AG08395 (cell line): Measurements from ENCODE around the gene CCBE1.
"Not testable (repeated sequence)": the region's sequence is repeated elsewhere in the genome, so short reads cannot be mapped to it uniquely, and the experiment has no call there.

ENCODE experiments used
- DNase-seq: peaks from one replicate; pipeline ENCODE4 v3.0.0; 2012; ENCODE audit warnings: mixed read lengths, low spot score

CCBE1 gene

GRCh38 chr18:59715445-59715844, 18.2 kb upstream of the CCBE1 start:
- DNase-seq = no peak

GRCh38 chr18:59714096-59714495, 16.9 kb upstream of the CCBE1 start:
- DNase-seq = not testable (repeated sequence)

- no peak for DNase-seq
These were observed 15.1 kb upstream of the CCBE1 start for GRCh38 chr18:59712311-59712710.

DNA sequence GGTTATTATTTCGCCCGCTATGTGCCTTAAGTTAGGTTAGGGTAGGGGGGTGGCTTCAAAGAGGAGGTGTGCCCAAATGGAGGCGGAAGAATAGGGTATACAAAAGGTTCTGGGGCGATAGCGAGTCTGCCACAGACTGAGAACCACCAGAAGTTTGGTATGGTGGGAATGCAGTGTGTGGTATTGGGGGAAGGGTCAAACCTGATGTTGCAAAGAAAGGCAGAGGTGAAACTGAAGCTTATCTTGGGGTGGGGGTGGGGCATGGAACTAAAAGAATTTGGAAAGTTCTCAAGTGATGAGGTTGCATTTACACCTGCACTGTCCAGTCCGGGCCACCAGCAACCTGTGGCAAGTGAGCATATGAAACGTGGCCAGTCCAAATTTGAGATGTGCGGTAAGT, 11.8 kb upstream of the CCBE1 start:
- DNase-seq = no peak

GRCh38 chr18:59707306-59707705, 10.1 kb upstream of the CCBE1 start:
- DNase-seq = no peak

DNA sequence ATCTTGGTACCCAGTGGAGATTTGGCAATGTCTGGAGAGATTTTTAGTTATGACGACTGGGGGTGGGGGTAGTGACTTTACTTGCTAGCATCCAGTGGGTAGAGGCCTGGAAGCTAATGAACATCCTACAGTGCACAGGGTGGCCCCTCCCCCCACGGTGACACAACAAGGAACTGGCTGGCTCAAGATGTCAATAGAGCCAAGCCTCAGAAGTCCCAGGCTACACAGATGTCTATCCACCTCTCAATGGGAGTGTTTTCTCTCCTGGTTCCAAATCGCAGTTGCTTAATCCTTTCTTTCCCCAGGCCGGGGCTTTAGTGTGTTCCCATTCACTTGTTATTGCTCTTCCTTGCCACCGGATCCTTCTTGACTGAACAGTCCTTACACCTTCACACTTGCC, 9.3 kb upstream of the CCBE1 start:
- DNase-seq = no peak

DNA sequence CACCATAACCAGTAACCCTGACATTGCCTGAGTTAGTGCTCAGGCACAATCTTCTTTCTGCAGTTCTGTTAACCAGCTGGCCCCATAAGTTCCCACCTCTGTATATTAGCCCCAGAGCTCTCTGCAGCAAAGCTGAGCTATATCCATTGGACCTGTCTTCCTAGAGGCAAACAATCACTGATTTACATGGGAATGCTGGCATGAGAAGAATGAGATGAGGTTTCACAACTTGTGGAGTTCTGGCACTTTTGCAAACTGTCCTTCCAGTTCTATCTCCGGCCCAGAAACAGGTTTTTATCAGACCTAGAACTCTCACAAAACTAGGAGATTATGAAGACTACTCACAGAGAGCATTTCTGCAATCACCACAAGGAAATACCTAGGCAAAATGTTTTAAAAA, 7.9 kb upstream of the CCBE1 start:
- peak; percentile 28 for DNase-seq

DNA sequence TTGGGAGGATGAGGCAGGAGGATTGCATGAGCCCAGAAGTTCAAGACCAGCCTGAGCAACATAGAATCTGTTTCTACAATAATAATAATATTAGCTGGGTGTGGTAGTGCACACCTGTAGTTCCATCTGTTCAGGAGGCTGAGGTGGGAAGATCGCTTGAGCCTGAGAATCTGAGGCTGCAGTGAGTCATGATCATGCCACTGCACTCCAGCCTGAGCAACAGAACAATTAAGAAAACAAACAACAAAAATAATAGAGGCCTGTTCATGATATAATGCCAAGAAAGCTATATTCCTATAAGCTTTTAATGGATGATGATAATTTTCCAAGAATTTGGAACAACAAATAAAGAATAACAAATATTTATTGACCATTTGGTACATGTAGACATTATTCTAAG, 6.9 kb upstream of the CCBE1 start:
- no peak for DNase-seq

- DNase-seq = no peak
These were observed 4.0 kb upstream of the CCBE1 start for GRCh38 chr18:59701272-59701671.

GRCh38 chr18:59700535-59700967, 3.3 kb upstream of the CCBE1 start:
- DNase-seq = no peak

DNA sequence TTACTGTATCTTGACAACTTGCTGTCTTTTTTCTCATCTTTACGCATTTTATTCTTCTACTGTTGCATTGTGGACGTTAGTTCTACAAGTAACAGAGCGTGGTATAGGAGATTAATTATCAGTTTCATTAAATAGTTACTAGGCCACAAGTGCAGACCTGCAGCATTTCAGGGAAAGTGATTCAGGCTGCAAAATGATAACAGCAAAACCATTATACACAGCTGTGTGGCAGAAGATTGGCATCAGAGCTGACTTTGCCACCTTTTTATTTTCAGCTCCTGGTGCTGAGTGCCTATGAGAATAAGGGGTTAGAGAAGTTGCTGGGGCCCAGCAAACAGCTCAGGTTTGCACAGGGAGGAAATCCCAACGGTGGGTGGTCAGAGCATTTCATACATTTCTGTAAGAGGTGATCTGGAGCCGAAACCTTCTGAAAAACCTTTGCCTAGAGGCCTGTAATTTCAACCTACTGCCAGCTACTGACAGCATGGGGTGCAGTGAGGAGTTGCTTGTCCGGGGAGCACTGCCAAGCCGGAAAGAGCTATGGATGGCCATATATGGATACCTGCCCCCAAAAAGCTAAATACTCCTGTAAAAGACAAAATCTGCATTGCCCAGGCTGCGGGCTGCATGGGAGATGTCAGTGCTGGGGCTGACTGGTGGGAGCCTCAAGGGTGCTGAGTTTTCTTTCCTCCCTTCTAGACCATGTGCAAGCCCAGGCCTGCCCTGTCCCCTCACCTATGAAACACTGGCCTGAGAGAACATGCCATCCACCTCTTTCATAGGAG, 2.7 kb upstream of the CCBE1 start:
- no peak for DNase-seq

- DNase-seq = no peak
These were observed 1.8 kb upstream of the CCBE1 start for GRCh38 chr18:59699061-59699460.

- DNase-seq = peak; percentile 30
These were observed 650 bp downstream of the CCBE1 start for GRCh38 chr18:59696311-59697235.

DNA sequence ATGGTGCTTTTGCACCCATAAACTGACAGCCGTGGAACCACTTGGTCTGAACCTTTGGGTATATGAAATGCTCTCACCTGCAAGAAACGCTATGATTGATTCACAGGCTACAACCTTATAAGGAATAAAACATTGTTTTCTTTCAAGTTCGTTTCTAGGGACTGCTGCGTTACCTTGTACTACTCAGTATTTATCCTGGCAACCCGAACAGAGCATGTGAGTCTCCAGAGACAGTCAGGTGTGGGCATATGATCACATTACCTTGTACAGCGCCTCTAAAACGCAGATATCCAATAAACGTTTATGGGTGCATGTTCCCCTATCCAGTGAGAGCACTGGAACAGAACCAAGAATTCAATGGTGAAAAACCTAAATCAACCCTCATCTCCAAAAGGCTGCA, 1.7 kb downstream of the CCBE1 start:
- DNase-seq = no peak

DNA sequence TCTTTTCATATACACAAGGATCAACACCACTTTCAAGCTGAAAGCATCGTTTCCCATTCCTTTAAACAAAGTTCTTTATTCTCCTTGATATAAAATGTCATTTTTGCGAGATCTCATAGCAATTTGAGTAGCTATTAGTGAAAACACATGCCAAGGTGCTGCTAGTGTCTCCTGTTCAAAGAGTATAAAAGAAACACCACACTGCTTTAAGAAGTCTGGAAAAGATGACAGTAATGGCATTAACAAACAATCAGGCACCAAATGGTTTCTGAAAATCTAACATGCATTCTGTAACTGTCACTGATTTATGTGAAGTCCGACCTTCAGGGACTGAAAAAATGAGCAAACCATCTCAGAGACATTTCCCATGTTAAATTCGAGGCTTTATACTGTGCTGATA, 2.4 kb downstream of the CCBE1 start:
- no peak for DNase-seq

GRCh38 chr18:59691996-59692395, 5.2 kb downstream of the CCBE1 start:
- DNase-seq = no peak

DNA sequence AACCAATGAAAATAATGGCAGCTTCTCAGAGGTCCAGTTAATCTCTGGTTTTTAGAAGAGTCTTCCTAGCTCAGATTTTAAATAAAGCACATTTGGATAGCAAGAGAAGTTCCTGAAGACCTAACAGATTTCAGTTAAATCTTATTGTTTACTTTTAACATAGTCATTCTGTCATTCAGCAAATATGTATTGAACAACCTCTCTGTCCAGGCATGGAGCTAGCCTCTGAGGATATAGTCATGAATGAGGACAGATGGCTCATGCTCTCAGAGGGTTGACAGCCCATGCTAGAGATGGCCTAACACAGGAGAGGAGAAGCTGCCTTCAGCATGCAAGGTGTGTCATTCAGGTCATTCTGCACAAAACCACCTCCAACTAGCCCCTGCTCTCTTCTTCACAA, 6.2 kb downstream of the CCBE1 start:
- peak; percentile 48 for DNase-seq

DNA sequence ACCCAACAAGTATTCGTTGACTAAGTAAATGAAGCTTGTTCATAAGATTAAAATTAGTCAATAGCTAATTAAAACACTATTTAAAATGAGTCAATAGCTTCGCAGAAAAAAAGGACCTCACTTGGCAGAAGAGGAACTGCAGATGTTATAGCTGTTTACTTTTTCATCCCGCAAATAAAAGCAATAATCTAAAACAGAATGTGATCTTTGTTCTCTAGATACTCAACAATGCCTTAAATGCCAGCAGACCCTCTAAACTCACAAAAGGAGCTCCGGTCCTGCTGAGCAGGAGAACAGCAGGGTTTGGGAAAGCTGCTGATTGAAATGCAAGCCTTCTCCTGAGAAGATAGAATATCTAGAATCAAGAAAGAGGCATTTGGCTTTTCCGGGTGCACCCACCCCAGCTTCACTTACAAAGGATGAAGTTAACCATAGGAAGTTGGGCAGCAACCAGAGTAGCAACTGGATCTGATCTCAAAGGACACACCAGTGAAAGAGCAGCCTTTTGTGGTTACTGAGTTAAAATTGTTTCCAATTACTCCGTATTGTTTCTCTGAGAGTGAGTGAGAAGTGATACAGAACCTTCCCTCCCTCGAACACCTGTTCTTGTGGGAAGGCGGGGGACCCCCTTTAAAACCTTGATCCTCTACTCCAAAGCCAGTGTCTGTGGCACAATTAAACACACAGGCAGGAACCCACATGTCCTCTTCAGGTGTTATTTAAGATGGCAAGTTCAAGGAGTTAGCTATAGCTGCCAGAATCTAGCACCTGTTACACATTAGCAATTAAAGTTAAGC, 6.8 kb downstream of the CCBE1 start:
- no peak for DNase-seq

DNA sequence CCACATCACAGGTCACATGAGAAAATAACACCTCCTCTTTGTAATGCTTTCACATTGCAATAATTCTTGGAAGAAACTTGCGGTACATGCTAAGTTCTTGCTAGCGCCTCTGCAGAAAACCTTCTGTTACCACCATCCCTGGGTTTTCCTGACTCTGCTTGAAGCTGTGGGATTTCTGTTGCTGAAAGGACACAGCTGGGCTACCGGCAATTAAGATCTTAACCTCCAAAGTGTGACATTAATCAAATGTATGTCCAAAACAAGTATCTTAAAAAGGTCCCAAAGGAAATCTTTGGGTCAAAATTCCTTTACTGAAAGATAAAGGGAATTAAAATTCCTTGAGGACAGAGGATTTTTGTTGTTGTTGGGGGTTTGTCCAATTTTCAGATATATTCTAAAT, 7.5 kb downstream of the CCBE1 start:
- DNase-seq = no peak

DNA sequence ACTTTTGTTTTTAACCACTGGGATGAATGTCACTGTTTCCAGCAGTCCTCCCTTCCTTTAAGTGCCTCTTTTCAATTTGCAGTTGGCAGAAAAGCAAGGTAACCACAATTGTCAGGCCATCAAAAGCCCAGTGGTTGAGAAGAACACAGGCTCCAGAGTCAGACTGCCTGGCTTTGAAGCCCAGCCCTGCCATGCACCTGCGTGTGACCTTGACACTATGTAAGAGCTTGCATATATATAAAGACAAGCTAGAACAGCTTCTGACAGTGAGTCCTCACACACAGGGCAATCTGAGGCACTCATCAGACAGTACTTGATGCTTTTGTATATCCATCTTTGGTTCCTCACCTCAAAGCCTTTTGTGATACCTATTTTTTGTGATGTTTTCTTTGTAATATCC, 11.0 kb downstream of the CCBE1 start:
- no peak for DNase-seq

DNA sequence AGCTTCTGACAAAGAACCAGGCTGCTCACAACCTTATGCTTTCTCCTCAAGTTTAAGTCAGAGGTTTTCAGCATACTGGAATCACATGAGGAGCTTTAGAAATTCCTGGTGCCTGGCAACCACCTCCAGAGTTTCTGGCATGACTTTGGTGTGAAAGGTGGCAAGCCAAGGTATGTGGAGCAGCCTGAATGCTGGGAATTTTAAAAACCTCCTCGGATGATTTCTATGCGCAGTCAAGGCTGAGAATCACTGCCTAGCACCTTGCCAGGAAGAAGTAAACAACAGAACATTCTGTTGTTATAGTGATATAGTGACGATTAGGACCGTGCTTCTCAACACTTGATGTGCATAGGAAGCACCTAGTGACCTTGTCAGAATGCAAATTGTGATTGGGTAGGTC, 11.7 kb downstream of the CCBE1 start:
- no peak for DNase-seq

DNA sequence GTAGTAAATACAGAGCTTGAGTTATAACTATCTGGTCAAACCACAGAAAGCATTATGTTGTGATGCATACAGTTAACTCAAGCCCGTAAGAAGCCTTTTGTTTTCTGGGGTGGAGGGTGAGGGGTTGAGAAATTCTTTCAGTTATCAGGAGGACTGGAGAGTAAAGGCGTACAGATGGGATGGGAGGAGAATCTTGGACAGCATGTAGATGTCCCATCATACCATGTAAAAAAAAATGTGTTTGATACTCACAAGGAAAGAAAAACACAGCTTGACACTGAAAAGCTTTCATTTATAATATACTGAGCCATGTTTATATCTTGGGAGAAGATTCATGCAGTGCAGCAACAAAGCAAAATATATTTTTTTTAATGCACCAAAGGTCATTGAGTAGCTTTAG, 12.4 kb downstream of the CCBE1 start:
- DNase-seq = no peak
